Stimulated activated CD8-positive, alpha-beta memory T cell treated with anti-CD3 and anti-CD28 coated beads, Interleukin-7, amount 100 ng/mL, for 1 hour (primary cell): ENCODE measurements around the gene ORAI2.
"Not testable (repeated sequence)": the region's sequence is repeated elsewhere in the genome, so short reads cannot be mapped to it uniquely, and the experiment has no call there.

Source experiments
- DNase-seq, 2 donors: peaks; one replicate each; pipeline ENCODE4 v3.0.0-alpha.2; 2020; ENCODE audit warnings: low read depth in 2 of 2

The ORAI2 gene

DNA sequence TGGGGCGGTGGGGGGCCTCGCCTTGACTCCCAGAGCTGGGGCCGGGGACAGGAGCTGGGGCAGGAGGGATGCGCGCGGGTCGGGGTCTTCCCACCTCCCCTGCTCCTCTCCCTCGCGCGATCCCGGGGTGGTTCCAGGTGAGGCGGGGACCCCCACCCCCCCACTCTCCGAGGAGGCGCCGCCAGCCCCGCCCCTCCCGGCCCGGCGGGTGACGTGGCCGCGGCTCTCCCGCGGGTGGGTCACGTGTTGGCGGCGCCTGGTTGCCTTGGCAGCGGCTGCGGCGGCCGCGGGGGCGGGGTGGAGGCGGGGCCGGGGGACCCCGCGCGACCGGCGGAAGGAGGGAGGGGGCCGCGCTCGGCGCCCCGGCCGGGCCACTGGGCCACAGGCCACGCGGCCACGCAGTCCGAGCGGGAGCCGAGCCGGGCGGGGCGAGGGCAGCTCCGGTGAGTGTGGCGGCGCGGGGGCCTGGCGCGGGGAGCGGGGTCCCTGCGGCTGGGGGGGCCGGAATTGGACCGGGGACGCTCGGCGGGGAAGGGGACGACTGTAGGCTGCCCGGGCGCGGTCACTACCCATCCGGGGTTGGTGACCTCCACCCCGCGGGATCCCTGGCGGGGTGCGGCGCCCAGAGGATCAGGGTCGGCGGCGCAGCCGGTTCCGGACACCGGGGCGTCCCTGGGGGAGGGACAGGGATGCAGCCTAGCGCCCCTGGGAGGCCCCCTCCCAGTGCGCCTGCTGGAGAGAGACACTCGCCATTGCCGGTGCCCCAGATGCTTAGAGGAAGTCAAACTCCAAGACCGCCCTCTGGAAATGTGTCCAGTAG lies at the start of gene ORAI2:
Gene ORAI2 (plus strand): TSS at position 357 of the 820 bp plus-strand sequence. CDS start 5,382 bp downstream, outside the sequence.
- DNase-seq = peak; percentile 80

DNA sequence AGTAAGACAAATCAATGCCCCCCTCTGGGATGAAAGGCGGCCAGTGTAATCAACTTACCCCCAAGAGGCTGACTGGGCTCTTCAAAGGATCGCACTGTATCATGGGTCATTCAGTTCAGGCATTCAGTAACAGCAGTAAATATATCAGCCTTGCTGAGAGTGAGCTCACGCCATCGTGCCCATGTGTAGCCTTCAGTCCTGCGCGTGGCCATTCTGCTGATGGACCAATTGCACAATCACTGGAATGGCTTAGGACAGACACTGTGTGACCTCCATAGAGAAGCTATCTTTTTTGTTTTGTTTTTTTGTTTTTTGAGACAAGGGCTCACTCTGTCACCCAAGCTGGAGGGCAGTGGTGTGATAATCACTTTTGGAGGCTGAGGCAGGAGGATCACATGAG lies 46.3 kb upstream of the ORAI2 start:
- DNase-seq = no peak

DNA sequence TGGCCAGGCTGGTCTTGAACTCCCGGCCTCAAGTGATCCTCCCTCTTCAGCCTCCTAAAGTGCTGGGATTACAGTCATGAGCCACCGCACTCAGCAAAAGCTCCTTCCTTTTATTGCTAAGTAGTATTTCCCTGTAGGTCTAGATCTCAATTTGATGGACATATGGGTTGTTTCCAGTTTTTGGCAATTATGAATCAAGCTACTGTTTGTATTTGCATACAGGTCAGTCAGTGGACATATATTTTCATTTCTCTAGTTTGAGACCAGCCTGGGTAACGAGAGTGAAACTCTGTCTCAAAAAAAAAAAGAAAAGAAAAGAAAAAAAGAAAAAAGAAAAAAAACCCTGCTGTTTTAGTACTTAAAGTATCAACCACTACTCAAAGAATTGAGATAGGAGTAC lies 43.6 kb upstream of the ORAI2 start:
- no peak for DNase-seq

DNA sequence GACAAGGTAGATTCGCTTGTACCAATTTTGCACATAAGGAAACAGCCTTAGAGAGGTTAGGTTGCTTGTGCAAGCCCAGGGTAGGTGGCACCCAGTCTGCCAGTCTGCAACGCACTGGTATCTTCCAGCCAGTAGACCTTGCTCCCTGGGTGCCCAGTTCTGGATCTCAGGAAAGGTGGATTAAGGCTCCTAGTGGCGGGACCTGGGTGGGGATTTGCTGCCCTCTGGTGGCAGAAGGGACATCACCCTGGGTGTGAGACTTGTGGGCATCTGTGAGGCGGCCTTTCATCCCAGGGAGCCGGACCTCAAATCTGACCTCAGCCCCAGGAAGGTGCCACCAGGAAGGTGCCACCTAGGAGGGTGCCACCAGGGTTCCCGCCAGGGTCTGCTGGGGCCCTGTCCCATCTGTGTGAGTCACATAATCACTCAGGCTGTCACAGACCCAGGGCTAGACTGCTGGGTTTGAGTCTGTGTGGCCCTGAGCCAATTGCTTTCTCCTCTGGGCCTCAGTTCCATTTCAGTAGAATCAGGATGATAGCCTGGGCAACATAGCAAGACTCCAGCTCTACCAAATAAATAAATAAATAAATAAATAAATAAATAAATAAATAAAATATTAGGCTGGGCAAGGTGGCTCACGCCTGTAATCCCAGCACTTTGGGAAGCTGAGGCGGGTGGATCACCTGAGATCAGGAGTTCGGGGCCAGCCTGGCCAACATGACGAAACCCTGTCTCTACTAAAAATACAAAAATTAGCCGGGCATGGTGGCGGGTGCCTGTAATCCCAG lies 42.5 kb upstream of the ORAI2 start:
- DNase-seq = peak; percentile 37 to 51

DNA sequence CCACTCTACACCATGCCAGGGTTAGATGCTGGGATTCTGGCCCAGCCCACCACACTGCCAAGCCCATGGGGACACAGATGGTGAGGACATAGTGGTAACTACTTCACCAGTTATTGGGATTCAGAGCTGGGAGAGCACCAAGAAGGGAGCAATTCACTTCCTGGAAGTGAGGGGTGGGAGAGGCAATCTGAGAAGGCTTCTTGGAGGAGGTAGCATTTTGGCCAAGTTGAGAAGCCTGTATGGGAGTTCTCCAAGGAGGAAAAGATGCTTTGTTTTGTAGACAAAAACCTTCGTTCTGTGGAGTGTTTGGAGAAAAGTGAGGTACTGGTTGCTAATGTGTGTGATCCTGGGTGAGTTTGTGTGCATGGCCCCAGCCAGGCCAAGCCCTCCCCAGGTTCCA lies 41.0 kb upstream of the ORAI2 start:
- no peak for DNase-seq

DNA sequence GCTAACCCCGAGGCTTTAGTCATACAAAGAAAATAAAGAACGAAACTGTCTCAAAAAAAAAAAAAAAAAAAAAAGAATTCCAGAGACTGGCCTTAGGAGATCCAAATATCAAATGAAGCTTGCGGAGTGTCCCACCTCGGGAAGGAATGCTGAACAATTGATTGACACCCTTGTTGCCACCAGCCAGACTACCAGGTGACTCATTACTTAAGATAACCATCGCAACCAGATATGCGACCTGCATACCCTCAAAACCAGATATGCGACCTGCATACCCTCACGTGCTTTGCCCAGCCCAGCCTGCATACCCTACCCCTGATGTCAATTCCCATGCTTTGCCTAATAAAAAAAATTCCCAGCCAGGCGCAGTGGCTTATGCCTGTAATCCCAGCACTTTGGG lies 39.9 kb upstream of the ORAI2 start:
- DNase-seq = no peak

DNA sequence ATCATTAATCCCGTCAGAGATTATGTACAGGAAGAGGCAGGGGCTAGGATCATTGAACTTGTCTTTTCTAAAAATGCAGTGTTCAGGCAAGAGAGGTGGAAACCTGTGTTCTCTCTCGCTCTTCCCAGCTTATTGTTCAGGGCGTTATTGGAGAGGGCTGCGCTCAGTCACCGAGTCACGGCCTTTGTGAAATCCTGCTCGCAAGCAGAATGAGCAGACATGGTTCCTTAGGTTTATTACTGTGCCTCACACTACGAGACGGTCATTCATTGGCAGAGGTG lies 37.8 kb upstream of the ORAI2 start:
- no peak for DNase-seq

DNA sequence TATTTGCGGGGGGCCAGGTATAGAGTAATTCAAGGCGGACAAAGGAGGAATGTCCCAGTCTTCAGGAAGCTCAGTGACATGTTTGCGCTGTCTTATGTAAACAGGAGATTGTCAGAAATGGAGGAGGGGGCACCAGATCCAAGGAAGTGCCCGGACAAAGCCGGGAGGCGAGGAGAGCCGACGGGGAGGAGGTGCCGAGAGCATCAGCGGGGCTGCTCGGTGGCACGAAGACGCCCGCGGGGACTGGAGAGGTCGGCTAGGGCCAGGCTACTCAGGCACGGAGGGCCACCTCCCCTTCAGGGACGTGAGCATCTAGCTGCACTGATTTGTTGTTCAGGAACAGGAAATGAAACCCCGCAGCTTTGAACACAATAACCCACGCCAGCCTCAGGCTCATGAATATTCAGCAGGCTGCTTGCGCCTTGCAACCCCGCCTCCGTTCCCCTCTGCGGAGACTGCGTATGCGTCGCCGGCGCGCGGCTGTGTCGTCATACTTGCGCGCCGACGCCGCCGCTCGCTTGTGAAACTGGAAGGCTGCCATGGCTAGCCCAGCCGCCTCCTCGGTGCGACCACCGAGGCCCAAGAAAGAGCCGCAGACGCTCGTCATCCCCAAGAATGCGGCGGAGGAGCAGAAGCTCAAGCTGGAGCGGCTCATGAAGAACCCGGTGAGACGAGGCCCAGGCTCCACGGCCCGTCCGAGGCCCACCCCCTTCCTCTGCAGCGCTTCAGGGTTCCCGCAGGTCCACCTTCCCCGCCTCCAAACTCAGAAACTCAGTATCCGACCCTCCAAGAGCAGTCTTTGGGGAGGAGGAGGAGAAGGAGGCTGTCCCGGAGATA lies 37.3 kb upstream of the ORAI2 start, which contains the start of gene PRKRIP1:
Gene PRKRIP1 (plus strand): TSS at position 491 of the 837 bp plus-strand sequence. CDS start 49 bp downstream, at position 540.
- DNase-seq = peak; percentile 53 to 55

DNA sequence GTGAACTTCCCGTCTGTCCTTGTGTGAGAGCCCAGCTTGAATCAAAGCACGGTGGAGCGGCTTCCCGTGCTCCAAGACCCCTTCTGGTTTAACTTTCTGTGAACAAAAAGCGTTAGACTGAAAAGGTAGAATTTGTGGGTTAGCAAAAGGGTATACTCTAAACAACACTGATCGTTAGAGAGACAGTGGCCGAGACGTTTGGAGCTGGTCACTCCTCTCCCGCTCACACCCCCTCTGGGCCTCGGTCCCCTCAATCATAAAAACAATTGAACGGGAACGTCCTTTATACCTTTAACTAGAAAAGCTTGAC lies 36.7 kb upstream of the ORAI2 start:
- DNase-seq = no peak

DNA sequence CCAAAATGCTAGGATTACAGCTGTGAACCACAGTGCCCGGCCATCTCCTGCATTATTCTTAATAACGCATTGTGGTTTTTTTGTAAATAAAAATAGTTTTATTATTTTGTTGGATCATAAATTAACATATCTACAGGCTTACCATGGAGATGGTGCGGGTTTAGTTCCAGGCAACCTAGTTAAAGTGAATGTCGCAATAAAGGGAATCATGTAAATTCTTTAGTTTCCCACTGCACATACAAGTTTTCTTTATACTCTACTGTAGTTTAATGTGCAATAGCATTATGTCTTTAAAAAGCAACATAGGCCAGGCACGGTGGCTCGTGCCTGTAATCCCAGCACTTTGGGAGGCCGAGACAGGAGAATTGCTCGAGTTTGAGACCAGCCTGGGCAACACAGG lies 34.8 kb upstream of the ORAI2 start:
- DNase-seq = no peak

DNA sequence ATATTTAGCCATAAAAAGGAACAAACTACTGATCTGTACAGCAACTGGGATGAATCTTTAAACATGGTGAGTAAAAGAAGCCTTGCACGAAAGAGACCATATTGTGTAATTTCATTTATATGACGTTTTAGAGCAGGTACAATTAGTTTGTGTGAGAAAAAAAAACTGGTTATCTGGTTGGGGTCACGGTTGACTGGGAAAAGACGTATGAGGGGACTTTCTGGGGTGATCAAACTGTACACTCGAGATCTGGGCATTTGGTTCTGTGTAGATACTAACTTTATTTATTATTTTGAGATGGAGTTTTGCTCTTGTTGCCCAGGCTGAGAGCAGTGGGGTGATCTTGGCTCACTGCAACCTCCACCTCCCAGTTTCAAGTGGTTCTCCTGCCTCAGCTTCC lies 33.0 kb upstream of the ORAI2 start:
- no peak for DNase-seq

DNA sequence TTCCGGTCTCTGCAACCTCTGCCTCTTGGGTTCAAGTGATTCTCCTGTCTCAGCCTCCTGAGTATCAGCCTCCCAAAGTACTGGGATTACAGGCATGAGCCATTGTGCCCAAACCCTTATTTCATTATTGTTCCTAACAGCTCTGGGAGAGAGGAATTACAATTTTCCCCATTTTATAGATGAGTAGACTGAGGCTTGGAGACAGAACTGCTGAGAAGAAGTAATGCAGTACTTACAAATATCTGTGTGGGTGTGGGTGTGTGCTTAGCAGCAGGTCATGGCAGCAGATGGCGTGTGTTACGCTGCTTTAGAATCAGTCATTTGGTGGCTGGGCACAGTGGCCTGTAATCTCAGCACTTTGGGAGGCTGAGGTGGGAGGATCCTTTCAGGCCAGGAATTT lies 29.8 kb upstream of the ORAI2 start:
- no peak for DNase-seq

DNA sequence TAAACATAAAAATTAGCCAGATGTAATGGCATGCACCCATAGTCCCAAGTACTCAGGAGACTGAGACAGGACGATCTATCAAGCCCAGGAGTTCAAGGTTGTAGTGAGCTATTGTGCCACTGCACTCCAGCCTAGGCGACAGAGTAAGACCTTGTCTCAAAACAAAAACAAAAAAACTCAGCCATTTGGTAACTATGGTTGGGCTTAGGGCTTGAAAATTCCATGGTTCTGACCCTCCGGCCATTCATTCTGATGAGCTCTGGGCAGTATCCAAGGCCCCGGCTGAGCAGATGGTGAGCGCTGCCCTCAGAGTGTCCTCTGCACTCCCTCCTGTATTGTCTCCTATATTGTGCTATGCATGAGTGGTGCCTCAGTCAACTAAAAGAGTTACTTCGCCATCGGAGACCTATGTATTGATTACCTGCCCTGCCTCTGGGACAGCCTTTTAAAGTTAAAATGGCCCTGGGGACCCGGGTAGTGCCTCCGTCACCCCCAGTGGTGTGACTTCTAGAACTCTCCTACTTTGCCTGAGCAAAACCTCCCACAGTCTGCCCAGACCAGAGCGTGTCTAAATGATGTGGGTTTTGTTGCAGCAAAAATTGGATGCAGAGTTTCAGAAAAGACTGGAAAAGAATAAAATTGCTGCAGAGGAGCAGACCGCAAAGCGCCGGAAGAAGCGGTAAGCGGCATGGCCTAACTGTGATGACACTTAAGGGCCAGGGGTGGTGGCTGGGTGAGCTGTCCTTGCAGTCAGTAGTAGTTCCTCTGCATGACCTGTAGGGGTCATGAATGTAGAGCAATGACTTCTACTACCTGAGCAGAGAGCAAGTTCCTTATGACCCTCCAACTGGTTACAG lies 29.1 kb upstream of the ORAI2 start:
- DNase-seq = no peak

DNA sequence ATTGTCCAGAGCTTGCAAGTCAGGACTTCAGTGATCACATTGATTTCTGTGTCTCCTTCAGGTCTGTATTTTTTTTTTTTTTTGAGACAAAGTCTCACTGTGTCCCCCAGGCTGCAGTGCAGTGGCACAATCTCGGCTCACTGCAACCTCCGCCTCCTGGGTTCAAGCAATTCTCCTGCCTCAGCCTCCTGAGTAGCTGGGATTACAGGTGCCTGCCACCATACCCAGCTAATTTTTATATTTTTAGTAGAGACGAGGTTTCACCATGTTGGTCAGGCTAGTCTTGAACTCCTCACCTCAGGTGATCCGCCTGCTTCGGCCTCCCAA lies 28.6 kb upstream of the ORAI2 start:
- DNase-seq = not testable (repeated sequence)

DNA sequence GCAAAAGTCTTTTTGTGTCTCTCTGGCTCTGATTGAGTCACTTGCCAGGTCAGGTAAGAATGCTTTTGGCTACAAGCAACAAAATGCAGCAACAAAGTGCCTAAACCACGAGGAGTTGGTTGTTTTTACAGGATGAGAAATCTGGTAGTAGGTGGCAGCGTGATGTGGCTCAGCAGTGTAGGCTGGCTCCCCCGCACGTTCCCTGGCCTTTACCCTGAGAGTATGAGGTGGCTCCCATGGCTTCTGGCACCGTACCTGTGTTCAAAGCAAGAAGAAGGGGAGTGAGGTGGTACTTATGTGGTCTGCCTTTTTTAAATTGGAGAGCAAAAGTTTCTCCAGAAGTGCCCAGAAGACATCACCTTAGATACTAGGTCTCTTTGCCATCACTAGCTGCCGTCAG lies 25.5 kb upstream of the ORAI2 start:
- DNase-seq = no peak

DNA sequence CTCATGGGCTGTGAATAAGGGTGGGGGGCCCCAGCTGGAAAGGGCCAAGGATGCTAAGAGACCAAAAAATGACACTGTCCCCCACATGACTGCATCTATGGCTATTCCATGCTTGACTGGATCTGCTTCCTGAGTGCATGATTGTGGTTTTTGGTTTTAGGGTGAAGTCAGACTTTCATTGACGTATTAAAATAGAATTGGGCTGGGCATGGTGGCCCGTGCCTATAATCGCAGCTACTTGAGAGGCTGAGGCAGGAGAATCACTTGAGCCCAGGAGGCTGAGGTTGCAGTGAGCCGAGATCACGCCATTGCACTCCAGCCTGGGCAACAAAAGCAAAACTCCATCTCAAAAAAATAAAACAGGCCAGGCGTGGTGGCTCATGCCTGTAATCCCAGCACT lies 24.8 kb upstream of the ORAI2 start:
- DNase-seq = not testable (repeated sequence)

DNA sequence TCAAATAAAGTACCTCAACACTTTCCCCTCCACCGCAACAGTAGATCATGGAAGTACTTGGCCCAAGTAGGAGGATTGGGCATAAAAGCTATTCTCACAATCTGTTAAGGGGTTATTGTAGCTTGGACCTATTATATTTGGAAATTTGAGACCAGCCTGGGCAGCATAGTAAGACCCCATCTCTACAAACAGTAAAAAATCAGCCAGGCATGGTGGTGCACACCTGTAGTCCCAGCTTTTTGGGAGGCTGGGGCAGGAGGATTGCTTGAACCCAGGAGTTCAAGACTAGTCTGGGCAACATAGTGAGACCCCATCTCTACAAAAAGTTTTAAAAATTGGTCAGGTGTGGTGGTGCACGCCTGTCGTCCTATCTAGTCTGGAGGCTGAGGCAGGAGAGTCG lies 24.0 kb upstream of the ORAI2 start:
- no peak for DNase-seq

DNA sequence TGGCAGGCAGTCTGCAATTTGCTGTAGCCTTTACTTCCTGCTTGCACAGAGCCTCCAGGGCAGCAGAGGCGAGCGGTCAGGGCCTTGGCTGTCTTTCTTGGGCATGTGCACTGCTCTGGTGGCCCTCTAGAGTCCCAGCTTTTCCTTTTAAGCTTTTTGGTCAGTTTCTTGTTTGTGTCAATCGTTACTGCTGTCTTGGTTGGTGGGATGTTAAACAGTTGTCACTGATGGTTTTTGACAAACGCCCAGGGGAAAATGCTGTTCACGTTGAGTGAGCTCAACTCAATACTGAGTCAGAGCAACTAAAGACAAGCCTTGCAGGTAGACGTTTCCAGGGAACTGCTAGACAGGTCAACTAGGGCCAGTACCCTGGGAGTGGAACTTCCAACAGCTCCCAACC lies 23.3 kb upstream of the ORAI2 start:
- no peak for DNase-seq

DNA sequence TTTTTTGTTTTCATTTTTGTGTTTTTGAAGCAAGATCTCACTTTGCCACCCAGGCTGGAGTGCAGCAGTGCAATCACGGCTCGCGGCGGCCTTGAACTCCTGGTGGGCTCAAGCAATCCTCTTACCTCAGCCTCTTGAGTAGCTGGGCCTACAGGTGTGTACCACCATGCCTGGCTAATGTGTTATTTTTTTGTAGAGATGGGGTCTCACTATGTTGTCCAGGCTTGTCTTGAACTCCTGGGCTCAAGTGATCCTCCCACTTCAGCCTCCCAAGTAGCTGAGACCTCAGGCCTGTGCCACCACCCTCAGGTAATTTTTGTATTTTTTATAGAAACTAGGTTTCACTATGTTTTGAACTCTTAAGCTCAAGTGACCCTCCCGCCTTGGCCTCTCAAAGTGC lies 22.5 kb upstream of the ORAI2 start:
- DNase-seq = no peak

DNA sequence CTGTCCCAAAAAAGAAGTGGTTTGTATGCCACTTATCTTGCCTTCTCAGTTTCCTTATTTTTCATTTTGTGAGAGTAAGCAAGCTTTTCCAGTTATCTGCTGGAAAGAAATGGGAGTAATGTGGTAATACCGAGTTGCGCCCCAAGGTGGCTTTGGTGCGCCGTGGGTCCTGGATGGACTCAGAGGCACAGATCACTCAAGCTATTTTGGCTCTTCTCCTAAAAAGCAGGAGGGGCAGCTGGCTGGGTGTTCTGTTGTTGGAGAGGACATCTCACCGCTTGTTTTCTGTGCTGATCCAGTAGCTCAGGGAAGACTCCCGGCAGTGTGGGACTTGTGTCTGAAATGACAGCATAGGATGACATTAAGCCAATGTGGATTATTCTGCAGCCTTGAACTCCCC lies 20.8 kb upstream of the ORAI2 start:
- peak in 1 of 2 donors; percentile 19 for DNase-seq

DNA sequence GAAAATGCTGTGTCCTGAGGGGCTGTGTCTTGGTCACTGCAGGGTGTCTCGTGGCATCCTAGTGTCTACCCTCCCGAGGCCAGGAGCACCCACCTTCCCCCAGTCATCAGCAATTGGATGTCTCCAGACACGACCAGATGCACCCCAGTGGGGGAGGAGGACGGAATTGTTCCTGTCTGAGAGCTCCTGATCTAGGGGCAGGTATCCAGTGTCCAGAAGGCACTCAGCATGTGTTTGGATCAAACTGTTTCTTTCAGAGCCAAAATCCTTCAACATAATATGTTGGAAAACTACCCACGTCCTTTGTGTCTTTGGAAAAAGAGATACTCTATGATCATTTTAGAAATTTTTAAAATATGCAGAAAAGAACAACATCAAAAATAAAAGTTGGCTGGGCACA lies 20.3 kb upstream of the ORAI2 start:
- DNase-seq = no peak

DNA sequence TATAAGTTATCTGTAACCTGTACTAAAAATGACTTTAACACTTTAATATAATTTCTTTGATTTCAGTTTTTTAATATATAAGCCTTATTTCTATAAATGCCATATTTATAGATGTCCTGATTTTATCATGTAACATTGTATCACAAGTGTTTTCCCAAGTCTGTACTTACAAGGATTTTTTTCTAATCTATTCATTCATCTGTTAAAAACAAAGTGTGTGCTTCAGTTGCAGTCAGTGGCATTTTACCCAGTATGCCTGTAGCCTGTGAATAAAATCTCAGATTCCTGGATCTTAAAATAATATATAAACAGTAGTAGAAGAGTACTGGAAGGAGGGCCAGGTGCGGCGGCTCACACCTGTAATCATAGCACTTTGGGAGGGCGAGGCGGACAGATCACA lies 19.8 kb upstream of the ORAI2 start:
- no peak for DNase-seq
